Jurkat, Clone E6-1 (cell line): Measurements from ENCODE around the gene CDC14A. TPM values are rescaled to one million over a fixed set of nuclear protein-coding genes. Genes with fewer than 3 reads are reported as not detected.
A peak's percentile ranks its signal among the peaks of the same experiment; 100 is the strongest.
"Not testable (repeated sequence)": the region's sequence is repeated elsewhere in the genome, so short reads cannot be mapped to it uniquely, and the experiment has no call there.

ENCODE experiments used
- DNase-seq: peaks from one replicate; pipeline ENCODE4 v3.0.0-alpha.2; 2011; ENCODE audit warnings: low read depth, low spot score
- H3K4me3 ChIP-seq: 2 replicates; pipeline ENCODE4 v1.5.1; 2011; ENCODE audit warnings: mild to moderate bottlenecking, low read length, control low read depth, moderate library complexity
- polyA plus RNA-seq: library from polyadenylated mRNA; unstranded; fragments of >200 nt; gene quantifications from one replicate; pipeline ENCODE4 v1.2.1, GENCODE V29; 2012; ENCODE audit warnings: missing spikeins; ENCODE audit not compliant: insufficient read length, insufficient read depth

CDC14A gene, protein sequence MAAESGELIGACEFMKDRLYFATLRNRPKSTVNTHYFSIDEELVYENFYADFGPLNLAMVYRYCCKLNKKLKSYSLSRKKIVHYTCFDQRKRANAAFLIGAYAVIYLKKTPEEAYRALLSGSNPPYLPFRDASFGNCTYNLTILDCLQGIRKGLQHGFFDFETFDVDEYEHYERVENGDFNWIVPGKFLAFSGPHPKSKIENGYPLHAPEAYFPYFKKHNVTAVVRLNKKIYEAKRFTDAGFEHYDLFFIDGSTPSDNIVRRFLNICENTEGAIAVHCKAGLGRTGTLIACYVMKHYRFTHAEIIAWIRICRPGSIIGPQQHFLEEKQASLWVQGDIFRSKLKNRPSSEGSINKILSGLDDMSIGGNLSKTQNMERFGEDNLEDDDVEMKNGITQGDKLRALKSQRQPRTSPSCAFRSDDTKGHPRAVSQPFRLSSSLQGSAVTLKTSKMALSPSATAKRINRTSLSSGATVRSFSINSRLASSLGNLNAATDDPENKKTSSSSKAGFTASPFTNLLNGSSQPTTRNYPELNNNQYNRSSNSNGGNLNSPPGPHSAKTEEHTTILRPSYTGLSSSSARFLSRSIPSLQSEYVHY
- polyA plus RNA-seq: 2.8 TPM

DNA sequence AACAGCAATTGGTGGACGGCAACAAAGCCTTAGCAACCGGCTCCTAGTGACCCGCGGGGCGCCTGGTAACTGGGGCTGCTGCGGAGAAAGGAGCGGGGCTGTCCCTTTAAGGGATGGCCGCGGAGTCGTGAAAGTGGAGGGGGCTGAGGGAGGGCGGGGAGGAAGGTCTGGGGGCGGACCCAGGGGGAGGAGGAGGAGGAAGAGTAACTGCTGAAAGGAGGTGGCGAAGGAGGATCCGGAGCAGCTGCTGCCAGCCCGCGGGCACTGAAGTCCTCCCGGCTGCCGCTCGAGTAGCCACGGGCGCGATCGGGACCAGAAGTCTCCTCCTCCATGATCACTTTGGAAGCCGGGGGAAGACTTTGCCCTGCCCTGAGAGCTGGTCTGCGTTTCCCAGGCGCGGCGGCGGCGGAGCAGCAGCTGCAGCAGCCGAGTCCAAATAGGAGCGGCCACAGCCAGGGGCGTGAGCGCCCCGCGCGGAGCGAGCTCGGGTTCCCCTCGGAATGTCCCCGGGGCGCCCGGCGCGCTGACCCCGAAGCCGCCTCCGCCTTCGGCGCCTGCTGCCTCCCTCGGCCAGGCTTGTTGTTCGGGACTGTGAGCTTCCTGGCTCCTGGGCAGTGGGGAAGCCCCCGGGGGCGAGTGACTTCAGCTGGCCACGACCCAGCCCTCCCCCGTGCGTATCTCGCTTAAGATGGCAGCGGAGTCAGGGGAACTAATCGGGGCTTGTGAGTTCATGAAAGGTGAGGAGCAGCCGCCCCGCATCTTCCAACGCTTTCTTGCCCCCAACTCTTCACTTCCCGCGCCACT, at the start of gene CDC14A:
CDC14A (plus strand) TSS at position 240 of the 804 bp plus-strand sequence; CDS start at position 689, 449 bp downstream.
- peak within 1 kb of the TSS; percentile 83 for H3K4me3 ChIP-seq
- DNase-seq: peak; percentile 88

DNA sequence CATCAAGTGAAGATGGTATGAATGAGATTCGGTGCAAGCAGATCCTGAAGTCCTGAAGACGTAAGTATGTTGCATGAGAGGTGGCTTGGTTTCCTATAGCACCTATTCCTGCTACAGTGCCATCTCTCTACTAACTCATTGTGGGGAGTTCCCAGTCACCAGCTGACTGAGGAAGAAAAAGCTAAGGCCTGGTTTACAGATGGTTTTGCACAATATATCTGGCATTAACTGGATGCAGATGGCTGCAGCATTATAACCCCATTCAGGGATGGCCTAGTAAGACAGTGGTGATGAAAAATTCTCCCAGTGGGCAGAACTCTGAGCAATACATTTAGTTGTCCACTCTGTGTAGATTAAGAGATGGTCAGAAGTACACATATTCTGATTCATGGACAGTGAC, 49.6 kb upstream of the CDC14A start:
- DNase-seq: no peak
- H3K4me3 ChIP-seq: no peak overlapping the region

DNA sequence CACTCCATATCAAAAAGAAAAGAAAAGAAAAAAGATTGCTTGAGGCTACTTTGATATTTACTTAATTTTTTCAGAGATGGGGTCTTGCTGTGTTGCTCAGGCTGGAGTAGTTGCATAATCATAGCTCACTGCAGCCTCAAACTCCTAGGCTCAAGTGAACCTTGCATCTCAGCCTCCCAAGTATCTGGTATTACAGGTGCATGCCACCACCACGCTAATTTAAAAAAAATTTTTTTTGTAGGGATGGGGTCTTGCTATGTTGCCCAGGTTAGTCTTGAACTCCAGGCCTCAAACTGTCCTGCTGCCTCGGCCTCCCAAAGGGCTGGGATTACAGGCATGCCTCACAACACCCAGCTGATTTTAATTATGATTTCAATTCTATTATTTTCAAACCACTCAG, 48.1 kb upstream of the CDC14A start:
- no peak for DNase-seq
- no peak overlapping the region for H3K4me3 ChIP-seq

DNA sequence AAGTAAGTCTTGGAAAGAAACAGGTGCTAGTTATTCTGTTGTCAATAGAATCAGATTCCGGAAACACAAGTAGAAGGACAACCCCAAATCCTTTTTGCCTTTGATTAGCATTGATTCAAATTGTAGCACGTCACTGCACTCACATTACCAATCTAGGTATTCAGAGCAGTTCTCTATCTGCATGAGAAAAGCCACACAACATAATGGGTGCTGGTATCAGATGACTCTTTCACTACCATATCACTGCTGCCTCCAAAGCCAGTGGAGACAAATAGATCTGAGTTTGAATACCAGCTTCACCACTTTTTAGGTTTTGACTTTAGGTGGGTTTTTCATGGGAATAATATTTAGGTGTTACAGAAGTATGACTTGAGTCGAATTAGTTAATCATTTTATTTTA, 47.4 kb upstream of the CDC14A start:
- no peak for DNase-seq
- no peak overlapping the region for H3K4me3 ChIP-seq

DNA sequence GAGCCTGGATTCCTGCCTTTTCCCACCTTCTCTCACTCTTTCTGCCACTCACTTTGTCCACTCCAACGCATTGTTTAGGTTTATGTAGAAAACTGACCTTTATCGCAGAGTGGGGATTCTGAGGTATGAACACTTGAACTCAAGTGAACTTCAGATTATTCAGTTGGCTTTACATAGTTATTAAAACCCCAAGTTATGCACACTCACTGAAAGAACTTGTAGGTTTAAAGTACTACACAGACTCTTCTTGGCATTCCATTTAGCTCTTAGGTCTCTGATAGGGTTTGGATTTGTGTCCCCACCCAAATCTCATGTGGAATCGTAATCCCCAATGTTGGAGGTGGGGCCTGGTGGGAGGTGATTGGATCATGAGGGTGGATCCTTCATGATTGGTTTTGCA, 46.4 kb upstream of the CDC14A start:
- no peak overlapping the region for H3K4me3 ChIP-seq
- DNase-seq: no peak

DNA sequence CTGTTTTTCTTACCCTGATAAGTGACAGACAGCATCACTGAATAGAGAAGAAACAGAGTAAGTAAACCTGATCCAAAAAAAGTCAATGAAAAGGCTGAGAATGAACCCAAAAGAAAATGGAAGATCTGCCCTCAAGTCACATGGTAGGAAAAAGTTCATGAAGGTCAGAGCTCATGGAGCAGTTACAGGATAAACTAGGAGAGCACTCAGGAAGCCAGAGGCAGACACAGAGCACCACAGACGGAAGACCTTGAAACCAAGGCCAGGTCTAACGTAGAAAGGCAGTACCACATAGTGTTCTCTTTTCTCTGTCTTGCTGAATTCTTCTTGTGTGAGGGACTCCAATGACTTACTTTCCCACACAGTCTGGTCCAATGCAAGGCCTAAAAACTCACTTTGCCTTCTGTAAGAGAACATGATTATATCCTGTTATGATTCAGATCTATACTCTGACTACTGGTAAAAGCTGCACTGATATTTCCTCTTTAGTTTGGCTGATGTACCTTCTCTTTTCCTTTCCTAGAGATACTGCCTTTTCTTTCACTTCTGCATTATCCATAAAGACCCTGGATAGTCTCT, 45.5 kb upstream of the CDC14A start:
- no peak overlapping the region for H3K4me3 ChIP-seq
- DNase-seq: no peak

DNA sequence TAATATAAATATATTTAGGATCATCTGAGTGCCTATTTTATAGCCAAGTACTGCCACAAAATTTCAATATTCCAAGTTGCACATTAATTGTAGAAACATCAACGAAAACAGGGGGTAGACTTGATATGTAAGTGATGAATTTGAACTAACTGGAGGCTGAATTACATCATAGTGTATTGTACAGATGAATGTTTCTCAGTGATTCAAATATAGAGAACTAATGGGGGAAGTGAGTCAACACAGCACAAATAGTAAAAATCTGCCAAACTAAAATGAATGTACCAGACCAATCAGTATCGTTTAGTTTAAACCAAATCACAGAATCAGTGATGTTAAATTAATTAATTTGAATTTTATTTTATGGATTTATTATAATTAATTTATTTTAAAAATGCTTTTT, 43.5 kb upstream of the CDC14A start:
- no peak for DNase-seq
- no peak overlapping the region for H3K4me3 ChIP-seq

DNA sequence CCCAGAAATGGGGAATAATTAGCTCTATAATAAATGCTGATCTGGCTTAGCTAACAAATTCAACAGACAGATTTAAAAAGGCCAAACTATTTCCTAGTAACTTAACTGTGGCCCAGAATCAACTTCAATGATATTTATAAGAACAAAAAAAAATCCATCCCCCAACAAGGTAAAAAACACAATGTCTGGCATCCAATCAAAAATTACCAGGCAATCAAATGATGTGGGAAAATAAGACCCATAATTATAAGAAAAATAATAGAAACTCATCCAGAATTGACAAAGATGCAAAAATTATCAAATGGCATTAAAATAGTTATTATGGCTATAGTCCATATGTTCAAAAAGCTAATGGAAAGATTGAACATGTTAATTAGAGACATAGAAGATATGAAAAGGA, 42.4 kb upstream of the CDC14A start:
- H3K4me3 ChIP-seq: no peak overlapping the region
- DNase-seq: no peak

DNA sequence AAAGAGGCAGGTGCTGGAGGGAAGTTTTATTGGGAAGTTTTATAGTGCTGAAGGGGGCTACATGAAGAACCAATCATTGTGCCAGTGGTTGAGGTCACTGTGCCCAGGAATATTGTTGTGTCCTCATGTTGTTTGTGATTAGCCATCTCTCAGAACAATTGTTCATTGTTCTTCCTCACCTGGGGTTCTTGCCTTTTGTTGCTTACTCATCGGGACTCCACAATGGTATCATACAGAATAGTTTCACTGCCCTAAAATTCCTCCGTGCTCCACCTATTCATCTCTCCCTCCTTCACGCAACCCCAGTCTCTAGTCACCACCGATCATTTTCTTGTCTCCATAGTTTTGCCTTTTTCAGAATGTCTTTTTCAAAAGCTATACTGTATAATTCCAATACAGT, 38.9 kb upstream of the CDC14A start:
- DNase-seq: no peak
- no peak overlapping the region for H3K4me3 ChIP-seq

DNA sequence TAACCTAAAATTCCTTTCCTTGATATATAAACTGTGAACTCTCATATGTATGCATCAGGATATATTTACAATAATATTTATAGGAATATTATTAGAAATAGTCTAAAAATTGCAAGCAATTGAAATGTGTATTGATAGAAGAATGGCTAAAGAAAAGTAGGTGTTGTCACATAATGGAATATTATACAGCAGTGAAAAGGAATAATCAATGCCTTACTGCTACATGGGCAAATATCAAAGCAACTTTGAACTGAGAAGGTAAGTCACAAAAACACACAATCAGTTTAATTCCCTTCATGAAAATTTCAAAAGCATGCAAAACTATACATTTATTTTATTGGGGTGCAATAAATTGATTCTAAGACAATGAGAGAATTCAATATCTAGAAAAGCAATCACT, 35.7 kb upstream of the CDC14A start:
- DNase-seq: no peak
- H3K4me3 ChIP-seq: no peak overlapping the region

DNA sequence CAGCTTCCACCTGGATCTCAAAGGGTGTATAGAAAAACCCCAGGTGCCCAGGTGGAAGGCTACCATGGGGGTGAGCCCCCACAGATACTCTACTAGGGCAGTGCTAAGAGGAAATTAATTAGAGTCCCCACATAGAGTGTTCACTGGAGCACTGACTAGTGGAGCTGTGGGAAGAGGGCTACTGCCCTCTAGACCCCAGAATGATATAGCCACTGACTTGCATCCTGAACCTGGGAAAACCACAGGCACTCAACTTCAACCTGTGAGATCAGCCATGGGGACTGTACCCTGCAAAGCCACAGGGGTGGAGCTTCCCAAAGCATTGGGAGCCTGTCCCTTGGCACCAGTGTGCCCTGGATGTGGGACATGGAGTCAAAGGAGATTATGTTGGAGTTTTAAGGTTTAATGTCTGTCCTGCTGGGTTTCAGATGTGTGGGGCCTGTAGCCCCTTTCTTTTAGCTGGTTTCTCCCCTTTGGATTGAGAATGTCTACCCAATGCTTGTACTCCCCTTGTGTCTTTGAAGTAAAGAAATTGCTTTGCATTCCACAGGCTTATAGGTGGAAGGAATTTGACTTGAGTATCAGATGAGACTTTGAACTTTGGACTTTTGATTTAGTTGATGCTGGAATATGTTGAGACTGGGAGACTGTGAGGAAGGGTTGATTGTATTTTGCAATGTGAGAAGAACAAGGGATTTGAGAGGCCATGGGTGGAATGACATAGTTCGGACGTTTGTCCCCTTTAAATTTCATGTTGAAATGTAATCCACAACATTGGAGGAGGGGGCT, 31.8 kb upstream of the CDC14A start:
- no peak for DNase-seq
- no peak overlapping the region for H3K4me3 ChIP-seq

DNA sequence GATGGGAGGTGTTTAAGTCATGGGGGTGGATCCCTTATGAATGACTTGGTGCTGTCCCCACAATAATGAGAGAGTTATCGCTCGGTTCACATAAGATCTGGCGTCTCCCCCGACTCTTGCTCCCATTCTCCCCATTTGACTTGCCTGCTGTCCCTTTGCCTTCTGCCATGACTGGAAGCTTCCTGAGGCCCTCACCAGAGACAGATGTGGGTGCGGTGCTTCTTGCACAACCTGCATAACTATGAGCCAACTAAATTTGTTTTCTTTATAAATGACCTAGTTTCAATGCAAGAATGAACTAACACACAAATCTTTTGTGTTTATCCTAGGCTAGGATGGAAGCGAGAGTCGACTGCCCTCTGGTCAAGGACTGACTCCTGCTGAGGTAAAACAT, 31.2 kb upstream of the CDC14A start:
- H3K4me3 ChIP-seq: no peak overlapping the region
- DNase-seq: no peak

DNA sequence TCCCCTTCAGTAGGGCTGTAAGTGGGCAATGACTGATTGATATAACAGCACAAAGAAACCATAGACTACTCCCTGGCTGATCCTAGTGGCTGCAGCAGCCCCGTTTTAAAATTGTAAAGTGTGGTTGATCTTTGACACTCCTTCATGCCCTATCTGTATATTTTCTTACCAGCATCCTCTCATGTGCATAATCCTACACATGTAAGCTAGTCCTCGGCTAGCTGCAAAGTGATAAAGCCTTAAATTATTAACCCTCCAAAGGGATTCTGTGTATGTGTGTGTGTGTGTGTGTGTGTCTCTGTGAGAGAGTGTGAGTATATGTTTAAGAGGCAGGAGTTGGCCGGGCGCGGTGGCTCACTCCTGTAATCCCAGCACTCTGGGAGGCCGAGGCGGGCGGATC, 30.8 kb upstream of the CDC14A start:
- no peak overlapping the region for H3K4me3 ChIP-seq
- DNase-seq: no peak

DNA sequence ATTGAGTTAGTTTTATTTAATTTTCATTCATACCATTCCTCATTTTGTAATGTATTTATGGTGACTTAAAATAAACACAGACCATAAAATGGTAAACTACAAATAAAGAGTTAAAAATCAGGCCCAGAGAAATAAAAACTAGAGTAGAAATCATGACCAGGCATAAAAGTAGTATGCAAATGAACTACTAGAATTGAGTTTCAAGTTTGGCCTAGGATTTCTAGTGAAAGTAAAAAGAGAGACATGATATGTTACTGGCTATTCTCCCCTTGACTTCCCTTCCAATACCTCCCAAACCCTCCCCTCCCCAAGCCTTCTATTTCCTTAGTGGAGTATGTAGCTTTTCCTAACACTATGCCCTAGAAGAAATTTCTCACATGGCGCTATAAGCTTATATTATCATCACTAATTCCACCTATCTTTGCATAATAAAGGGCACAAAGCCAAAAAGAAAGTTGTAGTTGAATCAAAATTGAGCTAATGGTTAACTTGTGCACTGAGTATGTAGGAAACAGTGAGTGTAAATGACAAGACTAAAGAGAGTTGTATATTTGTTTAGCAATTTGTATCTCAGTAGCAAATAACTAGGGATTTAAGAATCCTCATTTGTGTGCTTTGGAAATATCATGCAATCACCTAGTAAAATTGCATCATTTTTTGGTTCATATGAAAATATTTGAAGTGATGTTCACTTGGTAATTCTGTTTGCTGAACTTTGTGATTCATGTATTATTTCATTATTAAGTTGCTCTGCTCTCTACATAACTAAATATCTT, 29.7 kb upstream of the CDC14A start:
- DNase-seq: no peak
- H3K4me3 ChIP-seq: no peak overlapping the region

DNA sequence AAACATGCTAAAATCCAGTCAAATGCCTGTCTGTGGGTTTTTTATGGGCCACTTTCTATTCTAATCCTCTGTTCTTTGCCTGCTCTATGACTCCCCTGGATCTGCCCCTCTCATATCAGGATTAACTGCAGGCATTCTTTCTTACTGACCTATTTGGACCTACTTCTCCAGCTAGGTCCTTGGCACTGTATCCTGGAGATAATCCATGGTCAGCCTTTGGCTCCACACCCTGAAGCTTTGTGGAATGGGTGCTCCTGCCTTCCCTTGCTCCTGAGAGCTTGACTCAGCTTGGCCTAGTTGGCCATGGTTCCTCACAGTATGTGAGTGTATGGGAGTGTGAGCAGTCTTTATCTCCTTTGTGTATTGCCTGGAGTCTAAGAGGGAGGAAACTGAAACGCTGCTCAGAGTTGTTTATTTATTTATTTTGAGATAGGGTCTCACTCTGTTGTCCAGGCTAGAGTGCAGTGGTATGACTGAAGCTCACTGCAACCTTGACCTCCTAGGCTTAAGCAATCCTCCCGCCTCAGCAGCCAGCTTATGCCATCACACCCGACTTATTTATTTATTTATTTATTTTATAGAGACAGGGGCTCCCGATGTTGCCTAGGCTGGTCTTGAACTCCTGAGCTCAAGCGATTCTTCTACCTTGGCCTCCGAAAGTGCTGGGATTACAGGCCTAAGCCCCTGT, 28.7 kb upstream of the CDC14A start:
- DNase-seq: no peak
- no peak overlapping the region for H3K4me3 ChIP-seq

DNA sequence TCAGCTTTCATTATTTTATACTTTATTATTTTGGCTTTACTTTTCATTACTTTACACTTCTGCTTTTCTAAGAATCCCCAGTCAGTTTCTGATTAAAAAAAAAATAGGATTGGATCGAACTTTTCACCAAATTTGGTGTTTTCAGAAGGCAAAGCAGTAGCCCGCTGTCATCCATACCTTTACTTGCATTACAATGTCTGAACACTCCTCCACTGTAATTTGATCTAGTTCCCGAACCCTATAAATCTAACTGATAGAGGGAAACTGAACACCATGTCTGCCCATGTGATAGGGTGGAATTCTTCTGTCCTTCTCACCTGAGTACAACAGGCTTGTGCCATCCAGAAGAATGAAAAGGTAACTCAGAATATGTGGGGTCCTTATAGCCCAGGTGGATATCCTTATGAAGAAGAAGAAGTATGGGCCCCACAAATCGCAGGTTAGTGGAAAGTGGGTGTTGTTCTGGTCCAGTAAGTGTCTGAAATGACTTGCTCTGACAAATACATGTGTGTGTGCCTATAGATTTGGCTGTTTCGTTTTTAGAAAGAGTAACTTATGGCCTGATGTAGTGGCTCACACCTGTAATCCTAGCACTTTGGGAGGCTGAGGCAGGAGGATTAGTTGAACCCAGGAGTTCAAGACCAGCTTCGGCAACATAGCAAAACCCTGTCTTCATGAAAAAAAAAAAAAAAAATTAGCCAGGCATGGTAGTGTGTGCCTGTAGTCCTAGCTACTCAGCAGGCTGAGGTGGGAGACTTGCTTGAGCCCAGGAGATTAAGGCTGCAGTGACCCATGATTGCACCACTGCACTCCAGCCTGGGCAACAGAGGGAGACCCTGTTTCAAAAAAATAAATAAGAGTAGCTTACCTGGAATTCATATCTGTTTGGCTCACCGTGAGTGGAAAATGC, 26.6 kb upstream of the CDC14A start:
- no peak for DNase-seq
- no peak overlapping the region for H3K4me3 ChIP-seq

DNA sequence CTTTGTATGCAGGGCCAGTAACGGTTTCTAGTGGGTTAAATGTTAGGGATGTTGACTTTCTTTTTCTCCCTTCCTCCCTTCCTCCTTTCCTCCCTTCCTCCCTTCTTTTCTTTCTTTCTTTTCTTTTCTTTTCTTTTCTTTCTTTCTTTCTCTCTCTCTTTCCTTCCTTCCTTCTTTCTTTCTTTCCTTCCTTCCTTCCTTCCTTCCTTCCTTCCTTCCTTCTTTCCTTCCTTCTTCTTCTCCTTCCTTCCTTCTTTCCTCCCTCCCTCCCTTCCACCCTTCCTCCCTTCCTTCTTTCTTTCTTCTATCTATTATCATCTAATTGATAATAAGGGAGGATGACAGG, 26.0 kb upstream of the CDC14A start:
- DNase-seq, H3K4me3 ChIP-seq: not testable (repeated sequence)
